Neural cell (in vitro differentiated cells): ENCODE results near the gene OR52N5. TPM values are rescaled to one million over a fixed set of nuclear protein-coding genes. Genes with fewer than 3 reads are reported as not detected.

ENCODE experiments used
- H2AFZ ChIP-seq: fragments of 200-600, 300-800 bp; sonication (generic), shearing (Covaris generic); 2 replicates; pipeline ENCODE4 v1.6.0; 2014; ENCODE audit warnings: low read depth, mild to moderate bottlenecking, antibody characterized with exemption, low read length, moderate library complexity
- H3F3A ChIP-seq: fragments of 200-600 bp; shearing (Covaris generic); 2 replicates; pipeline ENCODE4 v1.6.1; 2016; ENCODE audit warnings: mild to moderate bottlenecking, moderate library complexity, mixed read lengths, antibody characterized with exemption, low read length; ENCODE audit not compliant: insufficient read depth, poor library complexity, severe bottlenecking
- H3K27ac ChIP-seq: fragments of 200-600, 300-800 bp; sonication (generic), shearing (Covaris generic); 2 replicates; pipeline ENCODE4 v1.5.1; 2014; ENCODE audit warnings: mild to moderate bottlenecking, low read length, moderate library complexity
- H3K27me3 ChIP-seq: fragments of 300-800, 200-600 bp; sonication (generic), shearing (Covaris generic); 2 replicates; pipeline ENCODE4 v1.6.0; 2014; ENCODE audit warnings: mild to moderate bottlenecking, low read depth, low read length, moderate library complexity; ENCODE audit not compliant: insufficient read depth
- H3K36me3 ChIP-seq: fragments of 300-800, 200-600 bp; sonication (generic), shearing (Covaris generic); 2 replicates; pipeline ENCODE4 v1.5.1; 2014; ENCODE audit warnings: mild to moderate bottlenecking, antibody characterized with exemption, low read length, moderate library complexity; ENCODE audit not compliant: insufficient read depth
- H3K4me2 ChIP-seq: fragments of 300-800, 200-600 bp; sonication (generic), shearing (Covaris generic); 2 replicates; pipeline ENCODE4 v1.6.0; 2014; ENCODE audit warnings: mild to moderate bottlenecking, low read length
- H3K4me3 ChIP-seq: fragments of 300-800, 200-600 bp; sonication (generic), shearing (Covaris generic); 2 replicates; pipeline ENCODE4 v1.5.1; 2014; ENCODE audit warnings: mild to moderate bottlenecking, low read length, moderate library complexity
- H3K79me2 ChIP-seq: fragments of 200-600 bp; shearing (Covaris generic); replicated peaks from 2 replicates; pipeline ENCODE4 v1.6.0; 2014; ENCODE audit warnings: mild to moderate bottlenecking, low read length, moderate library complexity; ENCODE audit not compliant: insufficient read depth
- H3K9ac ChIP-seq: fragments of 300-800, 200-600 bp; sonication (generic), shearing (Covaris generic); 2 replicates; pipeline ENCODE4 v1.6.1; 2016; ENCODE audit warnings: mild to moderate bottlenecking, low read length, mixed read lengths
- H3K9me2 ChIP-seq: fragments of 200-600 bp; shearing (Covaris generic); 2 replicates; pipeline ENCODE4 v1.6.1; 2016; ENCODE audit warnings: mild to moderate bottlenecking, low read length, mixed read lengths; ENCODE audit not compliant: insufficient read depth
- H3K9me3 ChIP-seq: fragments of 200-600, 300-800 bp; sonication (generic), shearing (Covaris generic); 2 replicates; pipeline ENCODE4 v1.6.1; 2016; ENCODE audit warnings: mild to moderate bottlenecking, mixed run types, low read length, moderate library complexity, mixed read lengths
- H4K20me1 ChIP-seq: fragments of 200-600 bp; shearing (Covaris generic); 2 replicates; pipeline ENCODE4 v1.6.1; 2016; ENCODE audit warnings: mild to moderate bottlenecking, mixed run types; ENCODE audit not compliant: insufficient read depth
- CTCF ChIP-seq: fragments of 450-650 bp; IDR thresholded peaks from 2 replicates; pipeline ENCODE4 v1.5.1; 2014; ENCODE audit warnings: antibody characterized with exemption, mild to moderate bottlenecking, moderate library complexity; ENCODE audit not compliant: poor library complexity, severe bottlenecking
- EP300 ChIP-seq: fragments of 450-650 bp; conservative IDR thresholded peaks from 2 replicates; pipeline ENCODE4 v1.6.1; 2014; ENCODE audit warnings: antibody characterized with exemption, mild to moderate bottlenecking, moderate library complexity; ENCODE audit not compliant: poor library complexity, severe bottlenecking
- EZH2 ChIP-seq: fragments of 200-600, 300-800 bp; shearing (Covaris generic), sonication (generic); IDR thresholded peaks from 2 replicates; pipeline ENCODE4 v1.6.1; 2014; ENCODE audit warnings: antibody characterized with exemption, low read length, borderline replicate concordance, mild to moderate bottlenecking; ENCODE audit not compliant: insufficient read depth, poor library complexity, severe bottlenecking
- MXI1 ChIP-seq: fragments of 450-650 bp; conservative IDR thresholded peaks from 2 replicates; pipeline ENCODE4 v1.6.1; 2014; ENCODE audit warnings: antibody characterized with exemption, mild to moderate bottlenecking; ENCODE audit not compliant: poor library complexity, severe bottlenecking
- POLR2AphosphoS5 ChIP-seq: IDR thresholded peaks from 2 replicates; pipeline ENCODE4 v1.6.1; 2012
- RAD21 ChIP-seq: fragments of 450-650 bp; conservative IDR thresholded peaks from 2 replicates; pipeline ENCODE4 v1.6.1; 2014; ENCODE audit warnings: antibody characterized with exemption, mild to moderate bottlenecking, moderate library complexity
- REST ChIP-seq: IDR thresholded peaks from 2 replicates; pipeline ENCODE4 v1.6.1; 2012; ENCODE audit warnings: borderline replicate concordance
- SMC3 ChIP-seq: fragments of 450-650 bp; conservative IDR thresholded peaks from 2 replicates; pipeline ENCODE4 v1.6.1; 2014; ENCODE audit warnings: antibody characterized with exemption, mild to moderate bottlenecking, moderate library complexity; ENCODE audit not compliant: poor library complexity
- TAF1 ChIP-seq: IDR thresholded peaks from 2 replicates; pipeline ENCODE4 v1.6.1; 2012; ENCODE audit warnings: low read depth
- polyA plus RNA-seq: library from polyadenylated mRNA; depleted of rRNA; stranded (reverse); fragments of >200 nt; gene quantifications from 2 replicates; pipeline ENCODE4 v1.2.3, GENCODE V29; 2014

OR52N5 gene
- polyA plus RNA-seq, 1 donor from 2014 or later, result not detected

GRCh38 chr11:5726351-5726750 lies 56.8 kb downstream of the OR52N5 start:
- no peaks in the 10 kb centered on the region for H3K9me3 ChIP-seq
- no peak overlapping the region for H3K4me2 ChIP-seq
- no peaks in the 10 kb centered on the region for H3K36me3 ChIP-seq
- no peak overlapping the region for H3K9ac ChIP-seq
- no peaks in the 10 kb centered on the region for H3K27me3 ChIP-seq
- no peak overlapping the region for H2AFZ ChIP-seq
- no peaks in the 10 kb centered on the region for H3F3A ChIP-seq
- no peak for TF ChIP-seq MXI1
- TF ChIP-seq TAF1, result no peak
- no peak for TF ChIP-seq EZH2
- TF ChIP-seq REST, result no peak
- no peak for TF ChIP-seq POLR2AphosphoS5
- TF ChIP-seq RAD21, result no peak
- no peak for TF ChIP-seq SMC3
- no peak for TF ChIP-seq EP300
- TF ChIP-seq CTCF, result no peak
- H3K79me2 ChIP-seq, result no peaks in the 10 kb centered on the region
- no peaks in the 10 kb centered on the region for H3K9me2 ChIP-seq
- H3K4me3 ChIP-seq, result no peak overlapping the region
- H3K27ac ChIP-seq, result no peak overlapping the region
- H4K20me1 ChIP-seq, result no peaks in the 10 kb centered on the region

Other genes starting within 250 kb of the OR52N5 start
- gene OR52H1, start 234.8 kb downstream of the OR52N5 start, polyA plus RNA-seq, result not detected in 2 replicates
- not detected in 2 replicates for gene OR52B6, start 202.5 kb downstream of the OR52N5 start, polyA plus RNA-seq
- not detected in 2 replicates for gene TRIM6, start 186.7 kb downstream of the OR52N5 start, polyA plus RNA-seq
- not detected in 2 replicates for gene TRIM34, start 158.4 kb downstream of the OR52N5 start, polyA plus RNA-seq
- gene TRIM5, start 98.3 kb downstream of the OR52N5 start, polyA plus RNA-seq, result 0.58 and 2.0 TPM in 2 replicates
- gene TRIM22, start 93.6 kb downstream of the OR52N5 start, polyA plus RNA-seq, result 4.3 and 10.2 TPM in 2 replicates
- gene OR56B1, start 46.9 kb downstream of the OR52N5 start, polyA plus RNA-seq, result not detected in 2 replicates
- not detected in 2 replicates for gene OR52N4, start 29.1 kb downstream of the OR52N5 start, polyA plus RNA-seq
- not detected in 2 replicates for gene OR52N1, start 7.9 kb upstream of the OR52N5 start, polyA plus RNA-seq
- not detected in 2 replicates for gene OR52N2, start 25.6 kb upstream of the OR52N5 start, polyA plus RNA-seq
- not detected in 2 replicates for gene OR52E6, start 58.5 kb upstream of the OR52N5 start, polyA plus RNA-seq
- gene OR52E8, start 74.3 kb upstream of the OR52N5 start, polyA plus RNA-seq, result not detected in 2 replicates
- not detected in 2 replicates for gene OR52E4, start 97.3 kb upstream of the OR52N5 start, polyA plus RNA-seq
- not detected in 2 replicates for gene OR52E5, start 109.9 kb upstream of the OR52N5 start, polyA plus RNA-seq
- gene OR56A3, start 158.9 kb upstream of the OR52N5 start, polyA plus RNA-seq, result not detected in 2 replicates
- gene OR56A5, start 185.1 kb upstream of the OR52N5 start, polyA plus RNA-seq, result not detected in 2 replicates
- gene OR52L1, start 203.6 kb upstream of the OR52N5 start, polyA plus RNA-seq, result not detected in 2 replicates
- gene OR56A4, start 223.6 kb upstream of the OR52N5 start, polyA plus RNA-seq, result not detected in 2 replicates
- not detected in 2 replicates for gene OR56A1, start 247.4 kb upstream of the OR52N5 start, polyA plus RNA-seq